Small intestine (tissue), 7 donors: ENCODE measurements around the gene ZNF614. TPM values are rescaled to one million over a fixed set of nuclear protein-coding genes. Genes with fewer than 3 reads are reported as not detected.
A peak's percentile ranks its signal among the peaks of the same experiment; 100 is the strongest.
"Not testable (repeated sequence)": the region's sequence is repeated elsewhere in the genome, so short reads cannot be mapped to it uniquely, and the experiment has no call there.

Experiments
- DNase-seq, 2 donors: peaks; one replicate each; pipeline versions ENCODE4 v3.0.0 to v3.0.0-alpha.2; 2013
- FAIRE-seq: peaks from 2 replicates; lab custom pipeline; 2012; peaks lifted over from hg19 to GRCh38; lab: Jason Lieb, UNC
- H3K27ac ChIP-seq, 3 donors: one replicate each; pipeline ENCODE4 v1.5.1; 2013; ENCODE audit warnings: low read length in 2 of 3, mild to moderate bottlenecking in 2 of 3, control low read depth in 1 of 3, inconsistent platforms in 1 of 3, low read depth in 1 of 3, moderate library complexity in 1 of 3
- H3K27me3 ChIP-seq, 3 donors: one replicate each; pipeline ENCODE4 v1.6.1; 2013; ENCODE audit warnings: low read length in 3 of 3, inconsistent platforms in 1 of 3; ENCODE audit not compliant: control insufficient read depth in 3 of 3, insufficient read depth in 3 of 3
- H3K36me3 ChIP-seq, 3 donors: one replicate each; pipeline ENCODE4 v1.6.1; 2013; ENCODE audit warnings: low read length in 3 of 3, inconsistent platforms in 1 of 3, low read depth in 1 of 3, mild to moderate bottlenecking in 1 of 3, moderate library complexity in 1 of 3; ENCODE audit not compliant: control insufficient read depth in 3 of 3, insufficient read depth in 2 of 3
- H3K4me1 ChIP-seq, 3 donors: one replicate each; pipeline ENCODE4 v1.6.1; 2013; ENCODE audit warnings: low read length in 2 of 3, inconsistent platforms in 1 of 3, low read depth in 1 of 3, mild to moderate bottlenecking in 1 of 3, moderate library complexity in 1 of 3; ENCODE audit not compliant: control insufficient read depth in 3 of 3, insufficient read depth in 2 of 3
- H3K4me3 ChIP-seq, 3 donors: one replicate each; pipeline ENCODE4 v1.5.1; 2013; ENCODE audit warnings: low read length in 3 of 3, control low read depth in 1 of 3, inconsistent platforms in 1 of 3, low read depth in 1 of 3, mild to moderate bottlenecking in 1 of 3, moderate library complexity in 1 of 3
- H3K9me3 ChIP-seq, 2 donors: one replicate each; pipeline ENCODE4 v1.6.1; 2013; ENCODE audit warnings: low read depth in 1 of 2, low read length in 1 of 2; ENCODE audit not compliant: control insufficient read depth in 2 of 2, insufficient read depth in 1 of 2
- WGBS, 3 donors: extraction: QIAGEN DNeasy Blood & Tissue Kit; methylation state at CpG; one replicate each; pipeline ENCODE4 v1.1.7; 2013; 5-methylcytosine and 5-hydroxymethylcytosine counted together
- polyA plus RNA-seq, 4 donors: library from polyadenylated mRNA; stranded (reverse) in 3 of 4; unstranded in 1 of 4; fragments of 200-250 nt in 3 of 4; fragments of 120-200 nt in 1 of 4; gene quantifications; one replicate each; pipeline versions ENCODE4 v1.2.1 to v1.2.3, GENCODE V29; 2013
- donor health status: healthy with polysubstance abuse.
- donor health status: control.
- donor health status: control.
- donor health status: Bipolar disorder and iron deficiency.
- donor health status: healthy.

ZNF614 gene
- polyA plus RNA-seq, 4 donors = 2.4 to 8.2 (median 2.7) TPM

GRCh38 chr19:52048555-52049501 is 20.6 kb upstream of the ZNF614 start, which contains the start of gene ZNF432:
ZNF432 (minus strand) TSS chr19:52048838; CDS start chr19:52046868, 1,970 bp downstream.
- peaks cover 8 to 10% (median 9%) of the 10 kb centered on the region in 3 donors for H3K36me3 ChIP-seq
- peaks cover 0 to 2% (median 2%) of the 10 kb centered on the region in 3 donors for H3K4me1 ChIP-seq
- peak within 1 kb of the TSS; percentile 64 to 68 (median 65) for H3K4me3 ChIP-seq
- FAIRE-seq (no peak), DNase-seq (peak; percentile 89 to 98)
- peaks cover 0 to 35% of the 10 kb centered on the region in 2 donors for H3K9me3 ChIP-seq
- 0 to 1% (median 0%) methylated on average over 60 of the region's 60 CpGs for WGBS, 3 donors
- peak within 1 kb of the TSS; percentile 91 to 100 (median 92) for H3K27ac ChIP-seq
- H3K27me3 ChIP-seq = no peaks in the 10 kb centered on the region

- WGBS, 3 donors = 97 to 98% (median 97%) methylated on average over 4 of the region's 4 CpGs
- H3K4me1 ChIP-seq = no peaks in the 10 kb centered on the region
- H3K27me3 ChIP-seq = no peaks in the 10 kb centered on the region
- H3K36me3 ChIP-seq = peaks cover 31 to 60% (median 32%) of the 10 kb centered on the region in 3 donors
- DNase-seq = no peak
- no peak for FAIRE-seq
- H3K9me3 ChIP-seq = peaks cover 6 to 55% of the 10 kb centered on the region in 2 donors
- H3K4me3 ChIP-seq = no peak overlapping the region
- no peak overlapping the region for H3K27ac ChIP-seq
These were observed 11.0 kb upstream of the ZNF614 start for GRCh38 chr19:52039169-52039568.

DNA sequence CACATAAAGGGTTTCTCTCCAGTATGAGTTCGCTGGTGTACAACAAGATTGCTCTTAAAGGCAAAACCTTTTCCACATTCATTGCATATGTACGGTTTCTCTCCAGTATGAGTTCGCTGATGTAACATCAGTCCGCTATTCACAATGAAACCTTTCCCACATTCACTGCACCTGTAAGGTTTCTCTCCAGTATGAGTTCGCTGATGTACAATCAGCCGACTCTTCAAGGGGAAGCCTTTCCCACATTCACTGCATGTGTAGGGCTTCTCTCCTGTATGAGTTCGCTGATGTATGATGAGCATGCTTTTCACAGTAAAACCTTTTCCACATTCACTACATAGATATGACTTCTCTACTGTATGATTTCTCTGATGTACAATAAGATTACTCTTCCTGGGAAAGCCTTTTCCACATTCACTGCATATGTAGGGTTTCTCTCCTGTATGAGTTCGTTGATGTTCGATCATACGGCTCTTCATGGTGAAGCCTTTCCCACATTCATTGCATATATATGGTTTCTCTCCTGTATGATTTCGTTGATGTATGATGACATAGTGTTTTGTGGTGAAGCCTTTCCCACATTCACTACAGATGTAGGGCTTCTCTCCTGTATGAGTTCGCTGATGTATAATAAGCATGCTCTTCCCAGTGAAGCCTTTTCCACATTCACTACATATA is 6.0 kb upstream of the ZNF614 start:
- FAIRE-seq (no peak), DNase-seq (no peak)
- Histone ChIP-seq H3K27me3 (peaks cover 0 to 3% (median 0%) of the 10 kb centered on the region in 3 donors), H3K36me3 (peaks cover 16 to 39% (median 28%) of the 10 kb centered on the region in 3 donors), H3K9me3 (peaks cover 12 to 66% of the 10 kb centered on the region in 2 donors), H3K27ac (no peak overlapping the region), H3K4me3 (peak overlapping the region in 1 of 3 donors; percentile 0), H3K4me1 (no peaks in the 10 kb centered on the region)
- WGBS, 3 donors = 97 to 99% (median 98%) methylated on average over 12 of the region's 12 CpGs

- Histone ChIP-seq H3K36me3 (peaks cover 14 to 23% (median 18%) of the 10 kb centered on the region in 3 donors), H3K4me1 (peaks cover 0 to 2% (median 0%) of the 10 kb centered on the region in 3 donors), H3K4me3 (peak overlapping the region in 2 of 3 donors; percentile 54 to 86), H3K27me3 (no peaks in the 10 kb centered on the region), H3K27ac (peak overlapping the region; percentile 93 to 95 (median 95)), H3K9me3 (peaks cover 6 to 50% of the 10 kb centered on the region in 2 donors)
- DNase-seq (no peak), FAIRE-seq (no peak)
- 15 to 22% (median 19%) methylated on average over 5 of the region's 5 CpGs for WGBS, 3 donors
These were observed 573 bp upstream of the ZNF614 start for GRCh38 chr19:52028780-52029123.

DNA sequence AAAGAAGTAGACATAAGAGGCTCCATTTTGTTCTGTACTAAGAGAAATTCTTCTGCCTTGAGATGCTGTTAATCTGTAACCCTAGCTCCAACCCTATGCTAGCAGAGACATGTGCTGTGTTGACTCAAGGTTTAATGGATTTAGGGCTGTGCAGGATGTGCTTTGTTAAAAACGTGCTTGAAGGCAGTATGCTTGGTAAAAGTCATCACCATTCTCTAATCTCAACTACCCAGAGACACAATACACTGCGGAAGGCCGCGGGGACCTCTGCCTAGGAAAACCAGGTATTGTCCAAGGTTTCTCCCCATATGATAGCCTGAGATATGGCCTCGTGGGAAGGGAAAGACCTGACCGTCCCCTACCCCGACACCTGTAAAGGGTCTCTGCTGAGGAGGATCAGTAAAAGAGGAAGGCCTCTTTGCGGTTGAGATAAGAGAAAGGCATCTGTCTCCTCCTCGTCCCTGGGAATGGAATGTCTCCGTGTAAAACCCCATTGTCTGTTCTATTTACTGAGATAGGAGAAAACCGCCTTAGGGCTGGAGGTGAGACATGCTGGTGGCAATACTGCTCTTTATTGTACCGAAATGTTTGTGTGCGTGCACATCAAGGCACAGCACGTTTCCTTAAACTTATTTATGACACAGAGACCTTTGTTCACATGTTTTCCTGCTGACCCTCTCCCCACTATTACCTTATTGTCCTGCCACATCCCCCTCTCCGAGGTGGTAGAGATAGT is 1.8 kb downstream of the ZNF614 start:
- peaks cover 25 to 39% (median 29%) of the 10 kb centered on the region in 3 donors for H3K36me3 ChIP-seq
- H3K27me3 ChIP-seq, H3K4me3 ChIP-seq, DNase-seq, H3K4me1 ChIP-seq, H3K27ac ChIP-seq, FAIRE-seq: not testable (repeated sequence)
- WGBS, 3 donors = 87 to 88% (median 88%) methylated on average over 15 of the region's 15 CpGs
- H3K9me3 ChIP-seq = peaks cover 5 to 49% of the 10 kb centered on the region in 2 donors

- H3K4me1 ChIP-seq, H3K27ac ChIP-seq, H3K4me3 ChIP-seq, FAIRE-seq, DNase-seq, H3K27me3 ChIP-seq: not testable (repeated sequence)
- Histone ChIP-seq H3K36me3 (peaks cover 26 to 53% (median 36%) of the 10 kb centered on the region in 3 donors), H3K9me3 (peaks cover 7 to 56% of the 10 kb centered on the region in 2 donors)
- WGBS, 3 donors = 90 to 94% (median 92%) methylated on average over 4 of the region's 4 CpGs
These were observed 3.7 kb downstream of the ZNF614 start for GRCh38 chr19:52024478-52024877.

DNA sequence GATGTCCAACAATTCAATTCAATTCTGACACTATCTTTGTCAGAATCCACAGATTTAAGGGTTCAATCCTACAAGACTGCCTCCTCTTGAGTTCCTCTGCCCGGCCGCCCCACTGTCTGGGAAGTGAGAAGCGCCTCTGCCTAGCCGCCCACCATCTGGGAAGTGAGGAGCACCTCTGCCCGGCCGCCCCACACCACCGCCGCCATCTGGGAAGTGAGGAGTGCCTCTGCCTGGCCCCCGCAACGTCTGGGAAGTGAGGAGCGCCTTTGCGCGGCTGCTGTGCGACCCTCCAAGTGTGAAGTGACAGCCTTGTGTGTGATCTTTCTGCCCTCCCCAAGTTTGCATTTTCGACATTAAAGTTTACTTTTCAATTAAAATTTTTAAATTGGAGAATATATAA is 6.0 kb downstream of the ZNF614 start:
- WGBS, 3 donors = 97 to 99% (median 98%) methylated on average over 15 of the region's 15 CpGs
- FAIRE-seq = no peak
- no peaks in the 10 kb centered on the region for H3K27me3 ChIP-seq
- no peak overlapping the region for H3K27ac ChIP-seq
- no peak for DNase-seq
- H3K36me3 ChIP-seq = peaks cover 38 to 67% (median 46%) of the 10 kb centered on the region in 3 donors
- H3K9me3 ChIP-seq = peaks cover 9 to 70% of the 10 kb centered on the region in 2 donors
- H3K4me1 ChIP-seq = peaks cover 0 to under 1% (median 0%) of the 10 kb centered on the region in 3 donors
- no peak overlapping the region for H3K4me3 ChIP-seq
